Right renal cortex interstitium (tissue), 3 donors: ENCODE measurements around the gene DLGAP4. TPM values are rescaled to one million over a fixed set of nuclear protein-coding genes. Genes with fewer than 3 reads are reported as not detected.

Source experiments
- DNase-seq, 3 donors: peaks; one replicate each; pipeline ENCODE4 v3.0.0-alpha.2; 2013; ENCODE audit warnings: low read depth in 3 of 3, low spot score in 2 of 3
- polyA plus RNA-seq, 3 donors: library from polyadenylated mRNA; unstranded; fragments of 120-200 nt; gene quantifications; one replicate each; pipeline ENCODE4 v1.2.1, GENCODE V29; 2013; ENCODE audit not compliant: insufficient read length in 3 of 3

The DLGAP4 gene
- polyA plus RNA-seq, 3 donors = 42.9 to 49.1 (median 48.1) TPM

GRCh38 chr20:36346256-36346655 is 40.1 kb downstream of the DLGAP4 start:
- DNase-seq = no peak

- no peak for DNase-seq
Measured at GRCh38 chr20:36349384-36350170, 43.4 kb downstream of the DLGAP4 start.

DNA sequence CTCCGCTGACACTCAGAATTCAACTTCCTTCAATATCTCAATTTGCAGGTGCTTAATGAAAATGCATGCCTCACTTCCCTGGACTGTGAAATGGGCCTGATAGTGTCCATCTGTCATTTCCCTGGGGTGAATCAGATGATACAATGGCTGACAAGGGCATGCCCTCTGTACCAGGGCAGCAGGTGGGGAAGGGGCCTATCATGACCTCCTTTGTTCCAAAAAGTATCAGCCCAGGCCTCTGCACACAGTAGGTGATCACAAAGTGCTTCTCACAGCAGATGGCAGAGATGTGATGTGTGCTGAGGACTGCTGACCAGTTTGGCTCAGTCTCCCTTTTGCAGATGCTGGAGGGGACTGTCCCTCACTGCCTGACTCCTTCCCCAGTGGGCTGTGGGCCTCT is 44.3 kb downstream of the DLGAP4 start:
- DNase-seq = no peak

- DNase-seq = no peak
Measured at GRCh38 chr20:36351937-36352336, 45.8 kb downstream of the DLGAP4 start.

DNA sequence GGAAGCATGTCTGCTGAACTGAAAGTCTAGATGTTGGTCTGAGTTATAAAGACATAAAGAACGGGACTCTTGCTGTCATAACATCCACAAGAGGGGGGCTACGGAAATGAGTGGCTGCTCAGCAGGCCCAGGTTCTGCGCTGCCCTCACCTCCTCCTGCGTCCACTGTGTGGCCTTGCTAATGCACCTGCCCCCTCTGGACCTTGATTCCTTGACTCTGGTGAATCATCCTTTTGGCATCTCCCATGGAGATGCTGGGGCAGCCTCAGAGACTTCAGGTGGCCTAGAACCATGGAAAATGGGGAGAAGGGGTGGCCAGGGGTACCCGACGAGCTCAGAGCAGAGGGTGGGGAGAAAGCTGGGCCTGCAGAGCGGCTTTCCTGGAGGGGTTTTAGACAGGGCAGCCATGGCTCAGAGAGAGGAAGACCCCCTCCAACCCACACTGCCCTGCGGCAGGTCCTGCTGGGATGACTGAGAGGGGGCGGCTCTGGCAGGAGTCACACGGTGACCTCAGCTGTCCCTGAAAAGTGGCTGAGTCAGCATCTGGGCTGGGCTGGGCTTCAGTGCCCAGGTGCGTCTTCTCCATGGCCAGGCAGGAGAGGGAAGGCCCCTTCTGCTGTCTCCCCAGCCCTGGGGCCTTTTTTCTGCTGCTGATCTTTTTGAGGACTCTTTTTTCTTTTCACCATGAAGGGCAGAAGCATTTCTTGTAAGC is 46.9 kb downstream of the DLGAP4 start:
- DNase-seq = no peak

GRCh38 chr20:36353740-36354139 is 47.6 kb downstream of the DLGAP4 start:
- DNase-seq = no peak

GRCh38 chr20:36355469-36356171 is 49.5 kb downstream of the DLGAP4 start:
- DNase-seq = no peak

DNA sequence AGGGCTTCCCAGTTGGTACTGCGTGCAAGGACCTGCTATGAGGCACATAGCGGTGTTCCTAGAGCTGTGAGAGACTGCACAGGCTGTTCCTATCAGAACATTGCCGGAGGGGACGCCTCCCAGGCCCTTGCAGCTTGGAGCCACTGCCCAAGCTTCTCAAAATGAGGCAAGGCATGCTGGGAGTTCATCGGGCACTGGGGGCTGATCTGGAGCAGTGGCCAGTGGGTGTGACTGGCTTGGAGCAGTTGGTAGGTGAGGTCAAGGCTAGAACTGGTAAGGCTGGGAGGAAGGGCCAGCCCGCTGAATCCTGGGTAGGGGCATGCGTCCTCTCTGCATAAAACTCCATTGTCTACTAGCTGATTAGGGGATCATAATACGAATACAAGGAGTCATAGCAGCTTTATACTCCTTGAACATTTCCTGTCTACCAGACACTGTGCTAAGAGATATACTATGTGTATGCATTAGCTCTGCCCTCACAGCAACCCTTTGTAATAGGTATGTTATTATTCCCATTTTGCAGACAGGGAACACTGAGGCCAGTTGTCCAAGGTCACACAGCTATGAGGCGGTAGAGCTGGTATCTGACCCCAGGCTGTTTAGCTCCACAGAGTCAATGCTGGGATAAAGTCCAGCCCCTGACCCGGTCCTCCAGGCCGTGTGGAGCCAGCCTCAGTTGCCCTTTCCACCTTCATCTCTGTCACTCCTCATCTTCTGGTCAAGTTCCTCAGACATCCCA is 53.7 kb downstream of the DLGAP4 start:
- no peak for DNase-seq

DNA sequence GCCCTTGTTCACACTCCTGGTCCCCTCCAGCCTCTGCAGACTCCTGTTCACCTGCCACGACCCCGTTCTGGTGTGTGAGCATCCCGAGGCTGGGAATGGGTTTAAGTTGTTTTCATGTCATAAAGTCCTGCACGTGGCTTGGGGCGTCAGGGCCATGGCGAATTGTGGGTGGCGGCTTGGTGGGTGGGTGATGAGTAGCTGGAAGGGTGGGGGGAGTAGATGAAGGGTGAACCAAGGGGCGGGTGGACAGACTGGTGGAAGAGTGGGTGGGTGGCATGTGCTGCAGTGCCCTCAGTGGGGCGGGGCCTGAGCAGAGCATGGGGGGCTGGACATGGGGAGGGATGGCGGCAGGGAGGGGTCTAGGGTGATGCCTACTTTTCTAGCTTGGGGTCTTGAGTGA is 54.3 kb downstream of the DLGAP4 start:
- DNase-seq = no peak

DNA sequence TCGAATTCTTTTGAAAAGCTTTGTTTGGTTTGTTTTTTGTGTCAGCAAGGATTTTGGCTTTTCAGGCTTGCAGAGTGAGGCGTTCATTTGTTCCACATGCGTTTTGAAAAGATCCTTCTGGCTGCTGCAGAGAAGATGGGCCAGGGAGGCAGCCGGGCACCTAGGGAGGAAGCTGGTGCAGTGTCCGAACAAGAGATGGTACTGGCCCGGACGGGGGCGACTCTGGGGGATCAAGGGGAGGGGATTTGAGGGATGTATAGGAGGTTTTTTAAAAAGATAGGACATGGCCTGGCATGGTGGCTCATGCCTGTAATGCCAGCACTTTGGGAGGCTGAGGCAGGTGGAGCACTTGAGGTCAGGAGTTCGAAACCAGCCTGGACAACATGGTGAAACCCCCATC is 55.3 kb downstream of the DLGAP4 start:
- DNase-seq = no peak

- no peak for DNase-seq
Measured at GRCh38 chr20:36362261-36362660, 56.1 kb downstream of the DLGAP4 start.

GRCh38 chr20:36362978-36363713 is 57.0 kb downstream of the DLGAP4 start:
- DNase-seq = no peak

- DNase-seq = no peak
Measured at GRCh38 chr20:36364506-36364905, 58.4 kb downstream of the DLGAP4 start.

DNA sequence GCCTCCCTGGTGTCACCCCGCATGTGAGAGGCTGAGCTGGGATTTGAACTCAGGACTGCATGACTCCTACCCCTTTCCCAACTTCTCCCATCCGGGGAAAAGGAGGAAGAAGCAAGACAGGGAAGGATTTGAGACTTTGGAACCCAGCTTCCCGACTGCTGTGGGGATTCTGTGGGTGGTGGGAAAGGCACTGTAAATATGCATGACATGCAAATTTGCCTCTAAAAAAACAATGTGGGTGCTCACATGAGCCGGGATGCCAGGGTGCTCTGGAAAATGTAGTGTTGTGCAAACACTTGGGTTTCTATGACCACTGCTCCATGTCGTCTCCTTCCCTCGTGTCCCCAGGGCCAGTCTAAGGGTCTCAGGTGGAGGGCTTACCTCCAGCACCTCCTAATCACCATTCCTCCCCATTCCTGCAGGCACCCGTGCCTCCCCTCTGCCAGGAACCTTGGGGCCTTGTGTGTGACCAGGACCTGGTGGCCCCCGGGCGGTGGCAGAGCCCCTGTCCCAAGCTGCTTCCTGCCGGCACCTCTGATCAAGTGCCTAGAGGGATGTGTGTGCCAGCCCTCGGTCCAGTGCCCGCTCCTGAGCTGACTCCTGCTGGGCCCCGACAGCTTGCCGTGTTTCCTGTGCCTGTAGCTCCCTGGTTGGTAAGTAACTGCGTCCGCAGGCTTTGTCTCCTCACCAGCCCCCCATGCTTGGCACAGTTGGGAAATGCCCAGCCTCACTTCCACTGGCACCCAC is 60.7 kb downstream of the DLGAP4 start:
- DNase-seq = no peak

- no peak for DNase-seq
Measured at GRCh38 chr20:36367370-36367745, 61.2 kb downstream of the DLGAP4 start.

DNA sequence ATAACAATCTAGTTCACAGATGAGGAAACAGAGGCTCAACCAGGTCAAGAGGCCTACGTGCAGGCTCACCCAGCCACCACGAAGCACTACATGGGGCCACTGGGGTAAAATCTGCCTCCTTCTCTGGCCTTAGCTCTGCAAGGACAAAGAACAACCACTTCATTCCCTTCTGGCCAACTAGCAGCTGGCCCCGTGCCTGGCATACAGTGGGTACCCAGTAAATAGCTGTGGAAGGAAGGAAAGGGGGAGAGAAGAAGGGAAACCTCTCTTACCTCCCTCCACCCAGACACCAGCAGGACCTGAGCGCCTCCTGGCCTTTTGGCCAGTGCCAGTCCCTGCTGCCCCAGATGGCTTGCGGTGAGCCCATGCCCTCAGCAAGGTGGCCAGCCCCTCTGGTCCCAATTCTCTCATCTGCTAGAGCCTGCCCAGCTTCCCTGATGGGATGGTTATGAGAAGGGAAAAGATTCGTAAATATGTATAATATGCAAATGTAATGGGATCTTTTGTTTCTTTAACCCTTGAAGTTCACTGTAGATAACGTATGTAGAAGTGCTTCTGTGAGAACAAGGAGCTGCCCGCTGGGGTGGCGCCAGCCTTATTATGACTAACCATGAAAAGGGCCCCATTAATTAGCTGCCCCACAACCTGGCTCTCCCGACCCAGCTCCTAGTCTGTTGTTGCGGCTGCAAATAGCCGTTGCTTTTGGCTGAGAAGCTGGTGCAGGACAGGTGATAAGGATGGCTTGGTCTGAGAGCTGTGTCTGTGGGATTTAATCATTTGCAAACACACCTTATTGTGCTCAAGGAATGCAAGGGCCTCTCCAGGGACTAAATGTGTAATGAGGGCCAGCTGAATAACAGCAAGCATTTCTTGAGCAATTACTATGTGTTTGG is 62.0 kb downstream of the DLGAP4 start:
- DNase-seq = no peak

DNA sequence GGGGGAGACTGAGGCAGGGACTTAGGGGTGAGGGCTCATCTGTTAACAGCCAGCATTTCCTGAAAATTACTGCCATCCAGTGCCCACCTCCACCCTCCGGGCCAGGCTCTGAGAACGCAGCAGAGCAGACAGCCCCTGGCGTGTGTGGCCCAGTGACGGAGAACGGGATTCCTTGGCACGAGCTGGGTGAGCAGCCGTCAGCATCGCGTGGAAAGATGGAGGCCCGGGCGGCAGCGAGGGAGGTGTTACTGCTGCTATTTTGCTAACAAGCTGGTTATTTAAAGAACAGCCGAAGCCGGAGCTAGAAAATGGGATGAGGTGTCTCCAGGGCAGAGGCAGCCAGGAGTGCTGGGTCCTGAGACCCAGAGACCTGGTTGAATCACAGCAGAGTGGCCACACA is 62.7 kb downstream of the DLGAP4 start:
- DNase-seq = no peak

GRCh38 chr20:36369739-36370138 is 63.6 kb downstream of the DLGAP4 start:
- DNase-seq = no peak
